ENCODE data around the gene CCDC50.

GRCh38 chr3:191301017-191301416 is 28.2 kb upstream of the CCDC50 start:
- TF ChIP-seq, protein P1, sequence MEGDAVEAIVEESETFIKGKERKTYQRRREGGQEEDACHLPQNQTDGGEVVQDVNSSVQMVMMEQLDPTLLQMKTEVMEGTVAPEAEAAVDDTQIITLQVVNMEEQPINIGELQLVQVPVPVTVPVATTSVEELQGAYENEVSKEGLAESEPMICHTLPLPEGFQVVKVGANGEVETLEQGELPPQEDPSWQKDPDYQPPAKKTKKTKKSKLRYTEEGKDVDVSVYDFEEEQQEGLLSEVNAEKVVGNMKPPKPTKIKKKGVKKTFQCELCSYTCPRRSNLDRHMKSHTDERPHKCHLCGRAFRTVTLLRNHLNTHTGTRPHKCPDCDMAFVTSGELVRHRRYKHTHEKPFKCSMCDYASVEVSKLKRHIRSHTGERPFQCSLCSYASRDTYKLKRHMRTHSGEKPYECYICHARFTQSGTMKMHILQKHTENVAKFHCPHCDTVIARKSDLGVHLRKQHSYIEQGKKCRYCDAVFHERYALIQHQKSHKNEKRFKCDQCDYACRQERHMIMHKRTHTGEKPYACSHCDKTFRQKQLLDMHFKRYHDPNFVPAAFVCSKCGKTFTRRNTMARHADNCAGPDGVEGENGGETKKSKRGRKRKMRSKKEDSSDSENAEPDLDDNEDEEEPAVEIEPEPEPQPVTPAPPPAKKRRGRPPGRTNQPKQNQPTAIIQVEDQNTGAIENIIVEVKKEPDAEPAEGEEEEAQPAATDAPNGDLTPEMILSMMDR (IDR thresholded peaks at IDR 0.05): no peak
- TF ChIP-seq POLR2AphosphoS5 (IDR thresholded peaks at IDR 0.05): no peak
